ENCODE measurements around the gene AGBL1.

Gene AGBL1

GRCh38 chr15:86829245-86829644, 749.6 kb downstream of the AGBL1 start:
- Mint-ChIP-seq H3K9me3 (peaks cover 0 to 16% of the 10 kb centered on the region in 2 donors), H3K4me1 (no peaks in the 10 kb centered on the region), H3K27ac (peak overlapping the region in 1 of 2 donors; percentile 44), H3K27me3 (no peaks in the 10 kb centered on the region), H3K4me3 (no peak overlapping the region)
- DNase-seq (no peak), ATAC-seq (no peak)

- Mint-ChIP-seq H3K9me3 (peaks cover 0 to 16% of the 10 kb centered on the region in 2 donors), H3K4me1 (no peaks in the 10 kb centered on the region), H3K27ac (no peak overlapping the region), H3K4me3 (no peak overlapping the region), H3K27me3 (no peaks in the 10 kb centered on the region)
- ATAC-seq: no peak
- DNase-seq: no peak
Measured at GRCh38 chr15:86830304-86830703, 750.6 kb downstream of the AGBL1 start.

- no peak for DNase-seq
- Mint-ChIP-seq H3K9me3 (peaks cover 0 to 16% of the 10 kb centered on the region in 2 donors), H3K4me1 (no peaks in the 10 kb centered on the region), H3K27me3 (no peaks in the 10 kb centered on the region), H3K4me3 (no peak overlapping the region), H3K27ac (no peak overlapping the region)
- ATAC-seq: no peak
Measured at GRCh38 chr15:86833595-86833994, 753.9 kb downstream of the AGBL1 start.

GRCh38 chr15:86834115-86834863, 754.6 kb downstream of the AGBL1 start:
- Mint-ChIP-seq H3K9me3 (peaks cover 0 to 16% of the 10 kb centered on the region in 2 donors), H3K4me1 (no peaks in the 10 kb centered on the region)
- no peak for ATAC-seq

GRCh38 chr15:86837294-86838061, 757.8 kb downstream of the AGBL1 start:
- Mint-ChIP-seq H3K4me1 (no peaks in the 10 kb centered on the region), H3K4me3 (no peak overlapping the region), H3K9me3 (peaks cover 0 to 13% of the 10 kb centered on the region in 2 donors), H3K27ac (no peak overlapping the region), H3K27me3 (no peaks in the 10 kb centered on the region)
- no peak for DNase-seq
- ATAC-seq: no peak

More at GRCh38 chr15:86834115-86834863, 754.6 kb downstream of the AGBL1 start:
- DNase-seq: no peak
- Mint-ChIP-seq H3K4me3 (no peak overlapping the region), H3K27ac (no peak overlapping the region), H3K27me3 (no peaks in the 10 kb centered on the region)

- no peaks in the 10 kb centered on the region for H3K27me3 Mint-ChIP-seq
- H3K4me1 Mint-ChIP-seq: no peaks in the 10 kb centered on the region
- no peak overlapping the region for H3K27ac Mint-ChIP-seq
- H3K9me3 Mint-ChIP-seq: no peaks in the 10 kb centered on the region
- H3K4me3 Mint-ChIP-seq: no peak overlapping the region
- no peak for ATAC-seq
- DNase-seq: no peak
Measured at GRCh38 chr15:86839502-86839901, 759.8 kb downstream of the AGBL1 start.

- no peak for DNase-seq
- no peaks in the 10 kb centered on the region for H3K4me1 Mint-ChIP-seq
- ATAC-seq: no peak
- no peaks in the 10 kb centered on the region for H3K27me3 Mint-ChIP-seq
- no peak overlapping the region for H3K27ac Mint-ChIP-seq
- H3K4me3 Mint-ChIP-seq: no peak overlapping the region
- H3K9me3 Mint-ChIP-seq: no peaks in the 10 kb centered on the region
Measured at GRCh38 chr15:86840996-86841395, 761.3 kb downstream of the AGBL1 start.

GRCh38 chr15:86842199-86842598, 762.5 kb downstream of the AGBL1 start:
- Mint-ChIP-seq H3K9me3 (peaks cover 0 to 5% of the 10 kb centered on the region in 2 donors), H3K27ac (no peak overlapping the region), H3K4me3 (no peak overlapping the region), H3K27me3 (no peaks in the 10 kb centered on the region), H3K4me1 (no peaks in the 10 kb centered on the region)
- ATAC-seq: no peak
- DNase-seq: no peak

GRCh38 chr15:86846036-86846435, 766.4 kb downstream of the AGBL1 start:
- H3K4me3 Mint-ChIP-seq: no peak overlapping the region
- peaks cover 0 to 11% of the 10 kb centered on the region in 2 donors for H3K9me3 Mint-ChIP-seq
- H3K4me1 Mint-ChIP-seq: no peaks in the 10 kb centered on the region
- no peak for ATAC-seq
- no peak overlapping the region for H3K27ac Mint-ChIP-seq
- DNase-seq: no peak
- no peaks in the 10 kb centered on the region for H3K27me3 Mint-ChIP-seq

GRCh38 chr15:86849136-86849535, 769.5 kb downstream of the AGBL1 start:
- DNase-seq (no peak), ATAC-seq (no peak)
- peaks cover 0 to 11% of the 10 kb centered on the region in 2 donors for H3K9me3 Mint-ChIP-seq
- no peak overlapping the region for H3K27ac Mint-ChIP-seq
- no peaks in the 10 kb centered on the region for H3K4me1 Mint-ChIP-seq
- peaks cover 5% of the 10 kb centered on the region for H3K27me3 Mint-ChIP-seq
- H3K4me3 Mint-ChIP-seq: no peak overlapping the region

GRCh38 chr15:86849558-86850285, 770.1 kb downstream of the AGBL1 start:
- ATAC-seq: no peak
- DNase-seq: no peak
- H3K27me3 Mint-ChIP-seq: peaks cover 7% of the 10 kb centered on the region
- H3K4me3 Mint-ChIP-seq: no peak overlapping the region
- H3K9me3 Mint-ChIP-seq: peaks cover 0 to 11% of the 10 kb centered on the region in 2 donors
- H3K4me1 Mint-ChIP-seq: no peaks in the 10 kb centered on the region
- no peak overlapping the region for H3K27ac Mint-ChIP-seq

- H3K4me3 Mint-ChIP-seq: no peak overlapping the region
- no peak overlapping the region for H3K27ac Mint-ChIP-seq
- H3K9me3 Mint-ChIP-seq: peaks cover 0 to 11% of the 10 kb centered on the region in 2 donors
- no peaks in the 10 kb centered on the region for H3K4me1 Mint-ChIP-seq
- DNase-seq: no peak
- H3K27me3 Mint-ChIP-seq: peaks cover 7% of the 10 kb centered on the region
- no peak for ATAC-seq
Measured at GRCh38 chr15:86850939-86851338, 771.3 kb downstream of the AGBL1 start.

GRCh38 chr15:86852741-86853140, 773.1 kb downstream of the AGBL1 start:
- ATAC-seq (no peak), DNase-seq (no peak)
- H3K4me3 Mint-ChIP-seq: no peak overlapping the region
- H3K27ac Mint-ChIP-seq: no peak overlapping the region
- peaks cover 18% of the 10 kb centered on the region for H3K27me3 Mint-ChIP-seq
- H3K9me3 Mint-ChIP-seq: peaks cover 0 to 7% of the 10 kb centered on the region in 2 donors
- H3K4me1 Mint-ChIP-seq: no peaks in the 10 kb centered on the region

GRCh38 chr15:86854176-86854575, 774.5 kb downstream of the AGBL1 start:
- no peak for ATAC-seq
- Mint-ChIP-seq H3K4me1 (no peaks in the 10 kb centered on the region), H3K27ac (no peak overlapping the region)

GRCh38 chr15:86855307-86856291, 775.9 kb downstream of the AGBL1 start:
- H3K27ac Mint-ChIP-seq: no peak overlapping the region
- DNase-seq (no peak), ATAC-seq (no peak)
- H3K4me1 Mint-ChIP-seq: no peaks in the 10 kb centered on the region
- H3K4me3 Mint-ChIP-seq: no peak overlapping the region
- peaks cover 19% of the 10 kb centered on the region for H3K27me3 Mint-ChIP-seq
- peaks cover 0 to 6% of the 10 kb centered on the region in 2 donors for H3K9me3 Mint-ChIP-seq

More at GRCh38 chr15:86854176-86854575, 774.5 kb downstream of the AGBL1 start:
- Mint-ChIP-seq H3K4me3 (no peak overlapping the region), H3K9me3 (peaks cover 0 to 6% of the 10 kb centered on the region in 2 donors), H3K27me3 (peaks cover 19% of the 10 kb centered on the region)
- DNase-seq: no peak
